MM.1S (cell line): ENCODE data around the gene MBD4.

Experiments used
- EZH2 ChIP-seq: fragments of 300-600 bp; sonication (generic); optimal IDR thresholded peaks from 2 replicates; pipeline ENCODE3; 2017; ENCODE audit warnings: low read depth, mild to moderate bottlenecking, antibody characterized with exemption, low read length, mixed read lengths
- TF ChIP-seq, protein P1 (sequence below): fragments of 300-600 bp; sonication (generic); IDR thresholded peaks from 2 replicates; pipeline ENCODE4 v1.5.1; 2016; ENCODE audit warnings: antibody characterized with exemption, low read length, mixed read lengths

- TF ChIP-seq, protein P1, sequence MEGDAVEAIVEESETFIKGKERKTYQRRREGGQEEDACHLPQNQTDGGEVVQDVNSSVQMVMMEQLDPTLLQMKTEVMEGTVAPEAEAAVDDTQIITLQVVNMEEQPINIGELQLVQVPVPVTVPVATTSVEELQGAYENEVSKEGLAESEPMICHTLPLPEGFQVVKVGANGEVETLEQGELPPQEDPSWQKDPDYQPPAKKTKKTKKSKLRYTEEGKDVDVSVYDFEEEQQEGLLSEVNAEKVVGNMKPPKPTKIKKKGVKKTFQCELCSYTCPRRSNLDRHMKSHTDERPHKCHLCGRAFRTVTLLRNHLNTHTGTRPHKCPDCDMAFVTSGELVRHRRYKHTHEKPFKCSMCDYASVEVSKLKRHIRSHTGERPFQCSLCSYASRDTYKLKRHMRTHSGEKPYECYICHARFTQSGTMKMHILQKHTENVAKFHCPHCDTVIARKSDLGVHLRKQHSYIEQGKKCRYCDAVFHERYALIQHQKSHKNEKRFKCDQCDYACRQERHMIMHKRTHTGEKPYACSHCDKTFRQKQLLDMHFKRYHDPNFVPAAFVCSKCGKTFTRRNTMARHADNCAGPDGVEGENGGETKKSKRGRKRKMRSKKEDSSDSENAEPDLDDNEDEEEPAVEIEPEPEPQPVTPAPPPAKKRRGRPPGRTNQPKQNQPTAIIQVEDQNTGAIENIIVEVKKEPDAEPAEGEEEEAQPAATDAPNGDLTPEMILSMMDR = no peak
- no peak for TF ChIP-seq EZH2
Observed at GRCh38 chr3:129485721-129486663, 46.2 kb upstream of the MBD4 start.
